Thoracic aorta (tissue), 2 donors: Measurements from ENCODE around the gene LYL1. TPM values are rescaled to one million over a fixed set of nuclear protein-coding genes. Genes with fewer than 3 reads are reported as not detected.

ENCODE experiments used
- ATAC-seq: fragments of 150-250 bp; one replicate; pipeline ENCODE4 v1.8.0; 2017; ENCODE audit warnings: low read depth; ENCODE audit not compliant: insufficient number of reproducible peaks, low FRiP score
- DNase-seq: peaks from one replicate; pipeline ENCODE4 v3.0.0-alpha.2; 2020; ENCODE audit warnings: low spot score
- H3K27ac ChIP-seq, 2 donors: fragments of 200-600 bp; sonication (generic); 1 replicate in 1 of 2; 2 replicates in 1 of 2; pipeline ENCODE4 v1.5.1; 2016; ENCODE audit warnings: mild to moderate bottlenecking in 2 of 2, moderate library complexity in 2 of 2
- H3K27me3 ChIP-seq: fragments of 200-600 bp; sonication (generic); replicated peaks from 2 replicates; pipeline ENCODE4 v1.6.0; 2016; ENCODE audit warnings: mild to moderate bottlenecking; ENCODE audit not compliant: insufficient read depth
- H3K36me3 ChIP-seq: fragments of 200-600 bp; sonication (generic); one replicate; pipeline ENCODE4 v1.5.1; 2016
- H3K4me1 ChIP-seq, 2 donors: fragments of 200-600 bp; sonication (generic); 1 replicate in 1 of 2; 2 replicates in 1 of 2; pipeline versions ENCODE4 v1.5.1 to v1.6.0; 2016; ENCODE audit warnings: low read depth in 2 of 2, mild to moderate bottlenecking in 1 of 2; ENCODE audit not compliant: control insufficient read depth in 1 of 2
- H3K4me3 ChIP-seq: fragments of 200-600 bp; sonication (generic); 2 replicates; pipeline ENCODE4 v1.5.1; 2016; ENCODE audit warnings: mild to moderate bottlenecking
- H3K9me3 ChIP-seq: fragments of 200-600 bp; sonication (generic); 2 replicates; pipeline ENCODE4 v1.5.1; 2016
- CTCF ChIP-seq: fragments of 200-600 bp; sonication (generic); IDR thresholded peaks from one replicate; pipeline ENCODE4 v1.5.1; 2019; ENCODE audit warnings: antibody characterized with exemption
- total RNA-seq, 2 donors: library from RNA; depleted of rRNA; stranded (reverse); fragments of >200 nt; gene quantifications; one replicate each; pipeline versions ENCODE4 v1.1.0 to v1.2.3, GENCODE V29; 2016

Gene LYL1
- total RNA-seq, 2 donors from 2014 or later, result 10.6 to 36.1 TPM

- Histone ChIP-seq H3K27ac (peak overlapping the region; percentile 95 to 98), H3K4me3 (peak overlapping the region; percentile 57), H3K9me3 (no peaks in the 10 kb centered on the region), H3K27me3 (no peaks in the 10 kb centered on the region), H3K4me1 (peaks cover 41 to 85% of the 10 kb centered on the region in 2 donors), H3K36me3 (peaks cover 14% of the 10 kb centered on the region)
- no peak for TF ChIP-seq CTCF
- peak; percentile 74 for ATAC-seq
- DNase-seq, result peak; percentile 73
These were observed 11.1 kb downstream of the LYL1 start for GRCh38 chr19:13091400-13092157.

GRCh38 chr19:13090511-13091231 is 12.0 kb downstream of the LYL1 start:
- H3K4me3 ChIP-seq, result no peak overlapping the region
- no peaks in the 10 kb centered on the region for H3K9me3 ChIP-seq
- ATAC-seq, result no peak
- H3K27ac ChIP-seq, result peak overlapping the region; percentile 95 to 98
- DNase-seq, result no peak
- no peak for TF ChIP-seq CTCF
- H3K27me3 ChIP-seq, result no peaks in the 10 kb centered on the region
- H3K36me3 ChIP-seq, result peaks cover 11% of the 10 kb centered on the region
- peaks cover 38 to 85% of the 10 kb centered on the region in 2 donors for H3K4me1 ChIP-seq

GRCh38 chr19:13089857-13090507 is 12.7 kb downstream of the LYL1 start:
- Histone ChIP-seq H3K36me3 (peaks cover 5% of the 10 kb centered on the region), H3K4me1 (peaks cover 43 to 89% of the 10 kb centered on the region in 2 donors), H3K27ac (peak overlapping the region; percentile 95 to 98), H3K4me3 (no peak overlapping the region), H3K27me3 (no peaks in the 10 kb centered on the region), H3K9me3 (no peaks in the 10 kb centered on the region)
- ATAC-seq (no peak), DNase-seq (no peak)
- no peak for TF ChIP-seq CTCF

DNA sequence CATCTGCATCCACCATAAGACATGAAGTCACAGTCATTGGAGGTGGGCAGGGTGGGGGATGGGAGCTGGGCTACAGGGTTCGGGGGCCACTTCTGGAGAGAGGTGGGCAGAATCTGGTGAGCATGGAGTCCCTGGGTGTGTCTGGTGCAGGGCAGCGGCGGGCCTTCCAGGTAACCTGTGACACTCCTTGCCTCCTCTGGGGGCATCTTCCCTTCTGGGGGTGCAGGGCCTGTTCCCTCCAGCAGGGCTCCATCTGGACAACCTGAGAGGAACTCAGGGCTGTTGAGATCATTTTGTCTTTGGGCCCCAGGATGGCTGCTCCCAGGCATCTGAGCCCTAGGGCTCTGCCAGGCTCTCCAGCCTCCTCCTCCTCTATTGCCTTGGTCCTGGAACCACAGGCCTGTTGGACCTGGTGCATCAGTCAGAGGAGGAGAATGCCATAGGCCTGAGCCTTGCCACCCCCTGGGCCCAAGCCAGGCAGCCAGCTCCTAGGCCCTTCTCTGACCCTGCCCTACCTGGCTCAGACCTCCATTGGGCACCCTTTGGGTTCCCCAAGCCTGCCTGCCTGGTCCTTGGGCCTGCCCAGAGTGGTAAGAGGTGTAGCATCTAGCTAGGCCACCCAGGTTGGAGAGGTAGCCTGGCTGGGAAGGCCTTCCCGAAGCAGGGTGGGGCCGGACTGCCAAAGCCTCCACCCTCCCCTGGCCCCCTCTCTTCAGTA is 13.4 kb downstream of the LYL1 start:
- Histone ChIP-seq H3K4me3 (no peak overlapping the region), H3K4me1 (peaks cover 43 to 84% of the 10 kb centered on the region in 2 donors), H3K36me3 (peaks cover 3% of the 10 kb centered on the region)

More for the DNA sequence above, 13.4 kb downstream of the LYL1 start:
- ATAC-seq (no peak), DNase-seq (no peak)
- H3K27me3 ChIP-seq, result no peaks in the 10 kb centered on the region
- H3K27ac ChIP-seq, result peak overlapping the region; percentile 95 to 98
- no peaks in the 10 kb centered on the region for H3K9me3 ChIP-seq
- TF ChIP-seq CTCF, result peak; percentile 46
